ENCODE data around the gene CTNNA3.

DNA sequence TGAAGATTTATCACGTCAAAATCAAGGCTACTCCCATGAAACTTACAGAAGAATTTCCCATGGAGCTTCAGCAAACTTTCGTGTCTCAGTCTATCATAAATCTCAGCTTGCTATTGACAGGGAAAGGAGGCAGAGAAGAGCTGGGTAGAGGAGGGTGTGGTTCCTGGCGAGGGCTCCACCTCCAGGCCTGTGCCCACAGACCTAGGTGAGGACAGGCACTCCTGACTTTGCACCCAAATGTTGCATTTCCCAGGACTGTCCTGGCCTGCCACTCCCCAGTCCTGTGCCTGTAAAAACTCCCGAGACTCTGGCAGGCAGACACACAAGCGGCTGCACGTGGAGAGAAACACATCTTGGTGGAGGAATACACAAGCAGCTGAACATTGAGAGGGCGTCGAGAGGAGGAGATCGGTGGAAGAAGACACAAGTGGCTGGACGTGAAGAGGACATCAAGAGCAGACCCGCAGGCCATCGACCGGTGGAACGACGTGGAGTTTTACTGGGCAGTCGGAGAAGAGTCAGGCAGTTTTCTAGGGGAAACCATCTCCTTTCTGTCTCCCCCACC lies 145.1 kb downstream of the CTNNA3 start:
- TF ChIP-seq, protein P1, sequence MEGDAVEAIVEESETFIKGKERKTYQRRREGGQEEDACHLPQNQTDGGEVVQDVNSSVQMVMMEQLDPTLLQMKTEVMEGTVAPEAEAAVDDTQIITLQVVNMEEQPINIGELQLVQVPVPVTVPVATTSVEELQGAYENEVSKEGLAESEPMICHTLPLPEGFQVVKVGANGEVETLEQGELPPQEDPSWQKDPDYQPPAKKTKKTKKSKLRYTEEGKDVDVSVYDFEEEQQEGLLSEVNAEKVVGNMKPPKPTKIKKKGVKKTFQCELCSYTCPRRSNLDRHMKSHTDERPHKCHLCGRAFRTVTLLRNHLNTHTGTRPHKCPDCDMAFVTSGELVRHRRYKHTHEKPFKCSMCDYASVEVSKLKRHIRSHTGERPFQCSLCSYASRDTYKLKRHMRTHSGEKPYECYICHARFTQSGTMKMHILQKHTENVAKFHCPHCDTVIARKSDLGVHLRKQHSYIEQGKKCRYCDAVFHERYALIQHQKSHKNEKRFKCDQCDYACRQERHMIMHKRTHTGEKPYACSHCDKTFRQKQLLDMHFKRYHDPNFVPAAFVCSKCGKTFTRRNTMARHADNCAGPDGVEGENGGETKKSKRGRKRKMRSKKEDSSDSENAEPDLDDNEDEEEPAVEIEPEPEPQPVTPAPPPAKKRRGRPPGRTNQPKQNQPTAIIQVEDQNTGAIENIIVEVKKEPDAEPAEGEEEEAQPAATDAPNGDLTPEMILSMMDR (IDR thresholded peaks at IDR 0.05), result no peak
- TF ChIP-seq POLR2A (IDR thresholded peaks at IDR 0.05), result no peak

Measured in lower leg skin (tissue), 3 donors.